NCI-H2227 treated with DMSO at 0.1 percent for 48 hours (cell line): ENCODE measurements around the gene HSPA1A.
"Not testable (repeated sequence)": the region's sequence is repeated elsewhere in the genome, so short reads cannot be mapped to it uniquely, and the experiment has no call there.

Experiments used
- DNase-seq: peaks from one replicate; lab custom pipeline; 2025; lab: John Stamatoyannopoulos, UW

Gene HSPA1A

DNA sequence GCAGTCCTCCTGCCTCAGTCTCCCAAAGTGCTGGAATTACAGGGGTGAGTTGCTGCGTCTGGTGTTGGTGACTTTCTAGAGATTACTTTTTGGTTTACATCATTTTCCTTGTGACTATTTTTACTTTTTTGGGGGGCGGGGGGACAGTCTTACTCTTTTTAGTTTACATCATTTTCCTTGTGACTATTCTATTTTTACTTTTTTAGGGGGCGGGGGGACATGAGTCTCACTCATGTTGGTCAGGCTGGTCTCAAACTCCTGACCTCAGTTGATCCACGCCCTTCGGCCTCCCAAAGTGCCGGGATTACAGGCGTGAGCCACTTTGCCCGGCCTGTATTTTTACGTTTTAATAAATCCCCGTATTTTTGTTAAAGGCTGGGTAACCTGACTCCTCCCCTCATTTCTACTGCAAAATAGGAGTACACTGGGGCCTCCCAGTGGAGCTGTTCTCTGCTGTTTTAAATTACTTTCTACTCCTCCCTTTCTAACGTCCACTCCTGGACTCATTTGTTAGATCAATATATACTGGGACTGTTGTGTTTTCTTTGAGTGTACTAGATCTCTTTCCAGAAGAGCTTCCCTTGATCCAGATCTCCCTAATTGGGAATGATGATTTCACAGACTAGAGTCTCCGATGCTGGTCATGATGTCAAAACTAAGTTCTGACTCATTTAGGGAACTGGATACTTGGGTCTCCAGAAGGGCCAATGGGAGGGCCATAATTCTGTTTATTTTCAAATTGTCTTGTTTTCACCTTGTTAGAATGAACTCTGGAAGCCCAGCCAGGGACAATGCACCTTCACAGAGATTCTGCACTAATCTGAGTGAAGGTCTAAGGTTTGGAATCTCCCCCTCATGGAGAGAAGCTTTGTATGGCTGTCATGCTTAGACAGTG, 21.4 kb downstream of the HSPA1A start:
- DNase-seq = no peak

DNA sequence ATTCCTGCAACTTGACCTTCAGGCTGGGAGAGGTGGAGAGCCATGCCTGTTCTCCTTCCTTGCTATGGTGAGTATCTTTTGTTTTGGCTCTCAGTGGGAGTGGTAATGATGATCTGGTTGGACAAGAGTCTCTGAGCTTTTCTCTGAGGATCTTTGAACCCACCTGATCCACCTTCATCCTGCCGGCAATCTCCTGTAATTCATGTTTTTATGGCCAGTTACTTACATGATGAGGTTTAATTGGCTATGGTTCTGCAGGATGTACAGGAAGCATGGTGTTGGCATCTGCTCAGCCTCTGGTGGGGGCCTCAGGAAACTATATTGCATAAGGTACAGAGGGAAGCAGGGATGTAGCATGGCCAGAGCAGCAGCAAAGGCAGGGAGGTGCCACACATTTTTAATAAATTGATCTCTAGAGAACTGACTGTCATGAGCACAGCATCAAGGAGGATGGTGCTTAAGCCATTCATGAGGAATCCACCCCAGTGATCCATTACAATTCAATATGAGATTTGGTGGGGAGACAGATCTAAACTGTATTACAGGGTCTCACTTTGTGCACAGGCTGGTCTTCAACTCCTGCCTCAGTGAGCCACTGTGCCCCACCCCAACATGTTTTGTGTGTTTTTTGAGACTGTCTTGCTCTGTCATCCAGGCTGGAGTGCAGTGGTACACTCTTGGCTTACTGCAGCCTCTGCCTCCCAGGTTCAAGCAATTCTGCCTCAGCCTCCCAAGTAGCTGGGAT, 22.2 kb downstream of the HSPA1A start:
- no peak for DNase-seq

DNA sequence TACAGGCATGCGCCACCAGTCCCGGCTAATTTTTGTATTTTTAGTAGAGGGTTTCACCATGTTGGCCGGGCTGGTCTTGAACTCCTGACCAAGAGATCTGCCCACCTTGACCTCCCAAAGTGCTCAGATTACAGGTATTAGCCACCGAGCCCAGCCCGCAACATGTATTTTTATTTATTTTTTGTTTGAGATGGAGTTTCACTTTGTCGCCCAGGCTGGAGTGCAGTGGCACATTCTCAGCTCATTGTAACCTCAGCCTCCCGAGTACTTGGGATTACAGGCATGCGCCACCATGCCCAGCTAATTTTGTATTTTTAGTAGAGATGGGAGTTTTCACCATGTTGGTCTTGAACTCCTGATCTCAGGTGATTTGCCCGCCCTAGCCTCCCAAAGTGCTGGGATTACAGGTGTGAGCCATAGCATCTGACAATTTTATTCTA, 22.8 kb downstream of the HSPA1A start:
- not testable (repeated sequence) for DNase-seq

DNA sequence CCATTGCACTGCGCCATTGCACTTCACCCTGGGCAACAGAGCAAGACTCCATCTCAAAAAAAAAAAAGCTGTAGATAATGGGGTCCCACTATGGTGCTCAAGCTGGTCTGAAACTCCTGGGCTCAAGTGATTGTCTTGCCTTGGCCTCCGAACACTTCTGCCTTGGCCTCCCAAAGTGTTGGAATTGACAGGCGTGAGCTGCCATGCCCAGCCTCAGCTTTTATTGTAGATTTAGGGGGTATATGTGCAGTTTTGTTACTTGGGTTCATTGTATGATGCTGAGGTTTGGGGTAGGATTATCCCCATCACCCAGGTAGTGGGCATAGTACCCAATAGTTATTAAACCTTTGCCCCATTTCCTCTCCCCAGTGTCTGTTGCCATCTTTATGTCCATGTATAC, 23.6 kb downstream of the HSPA1A start:
- DNase-seq = no peak

DNA sequence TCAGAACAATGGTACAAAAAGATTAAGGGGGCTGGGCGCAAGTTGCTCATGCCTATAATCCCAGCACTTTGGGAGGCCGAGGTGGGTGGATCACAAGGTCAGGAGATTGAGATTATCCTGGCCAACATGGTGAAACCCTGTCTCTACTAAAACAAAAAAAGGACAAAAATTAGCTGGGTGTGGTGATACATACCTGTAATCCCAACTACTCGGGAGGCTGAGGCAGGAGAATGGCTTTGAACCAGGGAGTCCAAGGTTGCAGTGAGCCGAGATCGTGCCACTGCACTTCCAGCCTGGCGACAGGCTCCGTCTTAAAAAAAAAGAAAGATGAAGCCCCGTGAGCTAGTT, 24.4 kb downstream of the HSPA1A start:
- DNase-seq = not testable (repeated sequence)

DNA sequence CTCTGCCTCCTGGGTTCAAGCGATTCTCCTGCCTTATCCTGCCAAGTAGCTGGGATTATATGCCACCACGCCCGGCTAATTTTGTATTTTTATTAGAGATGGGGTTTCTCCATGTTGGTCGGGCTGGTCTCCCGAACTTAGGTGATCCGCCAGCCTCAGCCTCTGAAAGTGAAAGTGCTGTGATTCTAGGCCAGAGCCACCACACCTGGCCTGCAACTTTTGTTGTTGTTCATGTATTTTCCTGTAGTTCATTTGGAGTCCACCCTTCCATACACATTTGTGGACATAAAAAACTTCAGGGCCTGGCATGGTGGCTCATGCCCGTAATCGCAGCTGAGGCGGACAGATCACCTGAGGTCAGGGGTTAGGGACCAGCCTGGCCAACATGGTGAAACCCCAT, 26.7 kb downstream of the HSPA1A start:
- DNase-seq = no peak

DNA sequence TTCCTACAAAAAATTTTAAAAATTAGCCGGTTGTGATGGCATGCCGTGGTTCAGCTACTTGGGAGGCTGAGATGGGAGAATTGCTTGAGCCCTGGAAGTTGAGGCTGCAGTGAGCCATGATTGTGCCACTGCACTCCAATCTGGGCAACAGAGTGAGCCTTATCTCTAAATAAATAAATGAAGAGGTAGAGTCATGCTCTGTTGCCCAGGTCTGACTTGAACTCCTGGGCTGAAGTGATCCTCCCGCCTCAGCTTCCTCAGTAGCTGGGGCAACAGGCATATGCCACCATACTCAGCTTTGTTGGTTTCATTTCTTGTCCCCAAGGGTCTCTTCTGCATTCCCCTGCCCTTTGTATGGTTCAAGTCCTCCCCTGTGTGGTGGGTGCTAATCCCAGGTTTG, 29.2 kb downstream of the HSPA1A start:
- DNase-seq = no peak

DNA sequence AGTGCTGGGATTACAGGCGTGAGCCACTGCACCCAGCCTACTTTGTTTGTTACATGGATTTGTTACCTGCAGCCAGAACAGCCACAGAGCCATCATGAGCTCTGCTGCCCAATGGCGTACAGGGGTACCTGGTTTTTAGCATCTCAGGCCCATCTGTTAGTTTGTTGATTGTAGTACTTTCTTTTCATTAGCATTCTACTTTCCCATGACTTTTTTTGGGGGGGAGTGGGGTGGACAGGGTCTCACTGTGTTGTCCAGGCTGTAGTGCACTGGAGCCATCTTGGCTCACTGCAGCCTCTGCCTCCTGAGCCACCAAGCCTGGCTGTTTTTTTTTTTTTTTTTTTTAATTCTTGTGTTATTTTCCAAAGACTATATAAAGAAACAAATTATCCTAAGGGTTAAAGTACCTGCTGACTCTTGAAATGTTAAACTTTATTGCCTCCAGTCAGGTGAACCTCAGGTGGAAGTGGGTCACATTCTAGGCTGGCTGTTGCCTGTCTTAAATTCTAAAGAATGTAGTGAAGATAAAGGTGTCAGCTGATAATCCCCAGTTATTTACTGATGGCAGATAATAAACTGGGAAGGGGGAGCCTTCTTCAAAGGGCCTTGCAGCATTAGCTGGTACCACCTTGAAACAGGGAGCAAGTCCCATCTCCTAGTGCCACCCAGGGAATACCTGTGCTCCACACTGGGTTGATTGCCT, 32.1 kb downstream of the HSPA1A start:
- DNase-seq = no peak

DNA sequence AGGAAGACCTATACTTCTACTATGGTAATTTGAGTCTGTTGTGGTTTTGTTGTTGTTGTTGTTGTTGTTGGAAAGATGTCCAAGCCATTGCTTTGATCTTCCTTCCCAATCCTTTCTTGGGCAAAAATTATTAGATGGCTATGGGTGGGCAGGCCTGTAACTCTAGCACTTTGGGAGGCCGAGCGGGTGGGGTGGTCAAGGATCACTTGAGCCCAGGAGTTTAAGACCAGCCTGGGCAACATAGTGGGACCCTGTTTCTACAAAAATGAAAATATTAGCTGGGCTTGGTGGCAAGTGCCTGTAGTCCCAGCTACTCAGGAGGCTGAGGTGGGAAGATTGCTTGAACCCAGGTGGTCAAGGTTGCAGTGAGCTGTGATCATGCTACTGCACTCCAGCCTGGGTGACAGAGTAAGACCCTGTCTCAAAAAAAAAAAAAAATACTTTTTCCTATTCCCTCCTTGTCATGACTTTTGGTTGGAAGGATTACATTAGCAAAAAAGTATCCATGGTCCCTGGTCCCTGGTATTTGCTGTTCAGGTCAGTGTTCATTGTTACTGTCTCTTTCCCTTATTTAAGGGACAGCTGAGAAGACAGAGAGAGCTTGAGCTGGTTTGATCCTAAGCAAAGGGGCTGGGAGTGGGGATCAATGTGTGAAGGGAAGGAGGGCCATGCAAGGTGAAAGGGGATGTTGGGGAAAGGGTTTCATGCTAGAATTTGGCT, 35.6 kb downstream of the HSPA1A start:
- no peak for DNase-seq

DNA sequence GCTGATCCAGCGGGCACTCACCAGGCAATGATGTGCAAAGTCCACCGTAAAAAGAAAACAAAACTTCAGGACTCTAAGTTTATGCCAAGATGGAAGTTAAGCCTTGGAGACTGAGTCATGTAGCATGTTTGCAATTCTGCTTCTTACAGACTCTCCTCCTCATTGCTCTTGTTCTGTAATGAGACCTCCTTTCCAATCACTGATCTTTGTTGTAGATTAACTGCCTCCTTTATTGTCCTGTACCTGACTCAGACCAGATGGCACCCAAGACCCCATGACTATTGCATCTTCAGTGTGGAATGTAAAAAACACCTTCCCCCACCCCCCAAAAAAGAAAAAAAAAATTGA, 36.1 kb downstream of the HSPA1A start:
- no peak for DNase-seq

DNA sequence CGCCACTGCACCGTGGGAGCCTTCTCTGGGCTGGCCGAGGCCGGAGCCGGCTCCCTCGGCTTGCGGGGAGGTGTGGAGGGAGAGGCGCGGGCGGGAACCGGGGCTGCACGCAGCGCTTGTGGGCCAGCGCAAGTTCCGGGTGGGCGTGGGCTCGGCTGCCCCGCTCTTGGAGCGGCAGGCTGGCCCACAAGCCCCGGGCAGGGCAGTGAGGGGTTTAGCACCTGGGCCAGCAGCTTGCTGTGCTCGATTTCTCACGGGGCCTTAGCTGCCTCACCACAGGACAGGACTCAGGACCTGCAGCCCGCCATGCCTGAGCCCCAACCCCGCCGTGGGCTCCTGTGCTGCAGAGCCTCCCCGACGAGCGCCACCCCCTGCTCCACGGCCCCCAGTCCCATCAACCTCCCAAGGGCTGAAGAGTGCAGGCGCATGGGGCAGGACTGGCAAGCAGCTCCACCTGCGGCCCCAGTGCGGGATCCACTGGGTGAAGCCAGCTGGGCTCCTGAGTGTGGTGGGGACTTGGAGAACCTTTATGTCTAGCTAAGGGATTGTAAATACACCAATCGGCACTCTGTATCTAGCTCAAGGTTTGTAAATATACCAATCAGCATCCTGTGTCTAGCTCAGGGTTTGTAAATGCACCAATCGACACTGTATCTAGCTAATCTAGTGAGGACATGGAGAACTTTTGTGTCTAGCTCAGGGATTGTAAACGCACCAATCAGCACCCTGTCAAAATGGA, 36.8 kb downstream of the HSPA1A start:
- not testable (repeated sequence) for DNase-seq

DNA sequence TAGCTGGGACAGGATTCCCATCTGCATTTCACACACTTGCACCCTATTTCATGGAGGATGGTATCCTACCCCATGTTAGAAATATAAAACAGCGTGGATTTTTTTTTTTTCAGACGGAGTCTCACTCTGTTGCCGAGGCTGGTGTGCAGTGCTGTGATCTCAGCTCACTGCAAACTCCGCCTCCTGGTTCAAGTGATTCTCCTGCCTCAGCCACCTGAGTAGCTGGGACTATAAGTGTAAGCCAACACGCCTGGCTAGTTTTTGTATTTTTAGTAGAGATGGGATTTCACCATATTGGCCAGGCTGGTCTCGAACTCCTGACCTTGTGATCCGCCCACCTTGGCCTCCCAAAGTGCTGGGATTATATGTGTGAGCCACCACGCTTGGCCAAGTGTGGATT, 42.4 kb downstream of the HSPA1A start:
- DNase-seq = not testable (repeated sequence)

DNA sequence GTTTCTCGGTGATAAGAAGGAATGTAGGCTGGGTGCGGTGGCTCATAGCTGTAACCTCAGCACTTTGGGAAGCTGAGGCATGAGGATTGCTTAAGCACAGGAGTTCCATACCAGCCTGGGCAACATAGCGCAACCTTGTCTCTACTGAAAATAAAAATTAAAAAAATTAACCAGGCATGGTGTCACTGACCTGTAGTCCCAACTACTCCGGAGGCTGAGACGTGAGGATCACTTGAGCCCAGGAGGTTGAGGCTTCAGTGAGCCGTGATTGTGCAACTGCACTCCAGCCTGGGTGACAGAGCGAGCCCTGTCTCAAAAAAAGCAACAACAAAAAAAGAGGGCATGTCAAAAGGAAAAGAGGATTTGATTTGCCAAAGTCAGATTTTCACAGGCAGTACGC, 43.4 kb downstream of the HSPA1A start:
- no peak for DNase-seq

DNA sequence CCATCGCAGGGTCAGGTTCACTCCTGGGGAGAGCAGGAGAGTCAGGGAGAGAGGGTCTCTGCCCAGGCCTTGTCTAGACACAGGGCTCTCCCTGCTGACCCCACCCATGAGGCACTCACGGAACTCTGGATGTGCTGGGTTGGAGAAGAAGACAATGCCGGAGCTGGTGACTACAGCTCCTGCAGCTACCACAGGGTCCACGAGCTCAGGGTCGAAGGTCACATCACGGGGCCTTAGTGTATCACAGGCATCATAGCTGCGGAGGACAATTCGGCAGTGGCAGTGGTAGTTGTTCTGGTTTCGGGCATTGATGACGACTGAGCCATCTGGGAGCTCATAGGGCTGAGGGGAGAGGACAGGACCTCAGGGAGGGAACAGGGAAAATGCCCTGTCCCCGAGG, 44.6 kb downstream of the HSPA1A start:
- no peak for DNase-seq

DNA sequence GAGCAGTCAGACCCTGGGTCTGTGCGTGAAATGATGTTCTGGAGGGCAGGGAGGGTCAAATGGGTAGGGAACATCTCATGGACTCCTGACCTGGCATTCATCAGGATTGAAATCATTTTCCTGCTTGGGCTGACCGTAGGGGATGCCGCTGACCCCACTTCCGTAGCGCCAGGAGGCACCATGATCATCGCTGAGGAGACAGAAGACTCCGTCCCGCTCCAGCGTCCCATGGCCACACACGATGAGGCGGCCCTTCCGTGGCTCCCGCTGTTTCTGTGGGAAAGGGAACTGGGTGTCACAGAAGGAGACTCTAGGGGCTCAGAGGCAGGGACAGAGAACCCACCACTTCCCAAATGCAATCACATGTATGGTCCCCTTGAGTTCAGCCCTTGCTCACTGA, 45.0 kb downstream of the HSPA1A start:
- no peak for DNase-seq

DNA sequence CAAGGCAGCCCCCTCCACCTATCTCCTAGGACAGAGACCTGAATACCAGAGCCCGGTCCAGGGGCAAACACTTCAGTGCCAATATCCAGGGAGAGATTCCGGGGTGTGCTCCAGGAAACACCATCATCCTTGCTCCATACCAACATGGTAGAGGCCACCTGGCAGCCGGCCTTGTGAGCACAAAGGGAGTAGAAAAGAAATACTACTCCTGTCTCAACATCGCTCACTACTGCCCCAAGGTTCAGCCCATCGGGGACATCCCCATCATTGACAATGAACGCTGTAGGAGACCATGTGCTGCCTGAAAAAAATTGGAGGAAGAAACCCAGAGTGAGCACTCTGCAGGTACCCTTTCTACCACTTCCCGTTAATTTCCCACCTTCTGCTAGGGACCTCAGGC, 45.8 kb downstream of the HSPA1A start:
- DNase-seq = no peak

DNA sequence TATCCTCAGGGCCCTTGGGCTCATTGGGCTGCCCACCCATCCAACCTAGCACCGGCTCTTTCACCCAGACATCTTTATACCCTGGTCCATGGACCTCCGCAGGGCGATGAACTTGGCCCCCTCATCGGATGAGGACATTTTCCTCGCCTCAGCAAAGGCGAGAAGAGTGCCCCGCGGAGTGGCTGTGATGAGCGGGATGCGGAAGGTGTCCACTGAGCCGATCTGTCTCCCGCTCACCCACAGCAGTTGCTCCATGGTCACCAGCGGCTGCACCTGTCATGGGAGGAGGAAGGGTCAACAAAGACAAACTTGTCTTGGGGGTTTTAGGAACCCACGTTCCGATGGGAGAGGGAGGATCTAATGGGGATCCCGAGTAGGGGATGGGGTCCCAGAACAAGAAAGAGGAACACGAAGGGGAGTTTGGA, 46.6 kb downstream of the HSPA1A start:
- DNase-seq = no peak

DNA sequence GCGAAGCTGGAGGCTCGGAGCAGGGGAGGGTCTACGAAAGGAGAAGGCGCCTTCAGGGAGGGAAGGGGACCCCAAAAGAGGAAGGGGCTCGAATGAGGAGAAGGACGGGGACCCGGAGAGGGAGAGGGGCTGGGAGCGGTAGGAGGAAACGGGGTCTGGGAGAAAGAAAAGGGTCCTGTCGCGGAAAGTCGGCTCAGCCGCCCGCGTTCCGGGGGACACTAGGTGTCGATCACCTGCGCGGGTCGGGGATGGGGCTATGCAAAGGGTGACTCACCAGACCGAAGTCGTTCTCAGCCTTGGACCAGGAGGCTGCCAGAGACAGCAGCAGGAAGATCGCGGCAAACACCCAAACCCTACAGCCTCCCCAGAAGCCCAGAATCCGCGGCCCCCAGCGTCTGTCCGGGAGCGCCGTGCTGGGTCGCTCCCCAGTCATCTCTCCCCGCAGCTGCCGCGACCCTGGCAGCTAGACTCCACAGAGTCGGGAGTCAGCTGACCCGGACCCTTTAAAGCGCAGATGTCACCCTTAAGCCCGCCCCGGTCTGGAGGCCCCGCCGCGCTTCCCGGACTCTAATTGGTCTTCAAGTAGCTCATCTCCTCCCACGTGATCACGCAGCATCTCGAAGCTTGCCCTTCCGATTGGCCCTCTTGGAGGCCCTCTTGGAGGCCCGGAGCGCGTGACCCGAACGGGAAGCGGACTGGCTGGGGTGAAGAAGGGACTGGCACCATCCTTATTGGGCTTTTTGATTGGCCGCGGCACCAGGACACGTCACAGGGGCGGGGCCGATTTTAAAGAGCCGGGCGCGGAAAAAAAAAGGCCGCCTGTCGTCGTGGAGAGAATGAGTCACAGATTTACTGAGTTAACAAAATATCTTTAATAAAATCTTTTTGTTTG, 47.2 kb downstream of the HSPA1A start, which contains the start of gene NEU1:
Gene NEU1 (minus strand): TSS at position 478 of the 892 bp plus-strand sequence. CDS start 45 bp downstream, at position 433.
- DNase-seq = peak; percentile 98

DNA sequence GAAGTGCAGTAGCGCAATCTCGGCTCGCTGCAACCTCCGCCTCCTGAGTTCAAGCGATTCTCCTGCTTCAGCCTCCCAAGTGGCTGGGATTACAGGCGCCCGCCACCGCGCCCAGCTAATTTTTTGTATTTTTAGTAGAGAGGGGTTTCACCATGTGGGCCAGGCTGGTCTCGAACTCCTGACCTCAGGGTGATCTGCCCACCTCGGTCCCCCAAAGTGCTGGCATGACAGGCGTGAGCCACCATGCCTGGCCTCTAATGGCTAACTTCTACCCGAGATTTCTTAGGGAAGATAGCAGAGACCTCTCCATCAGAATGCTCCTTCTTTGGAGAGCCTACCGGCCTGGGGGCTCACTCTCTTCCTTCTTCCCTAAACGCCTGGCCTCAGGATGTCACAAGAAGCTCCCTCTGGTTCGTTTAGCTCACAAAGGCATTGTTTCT, 48.8 kb downstream of the HSPA1A start:
- DNase-seq = not testable (repeated sequence)

DNA sequence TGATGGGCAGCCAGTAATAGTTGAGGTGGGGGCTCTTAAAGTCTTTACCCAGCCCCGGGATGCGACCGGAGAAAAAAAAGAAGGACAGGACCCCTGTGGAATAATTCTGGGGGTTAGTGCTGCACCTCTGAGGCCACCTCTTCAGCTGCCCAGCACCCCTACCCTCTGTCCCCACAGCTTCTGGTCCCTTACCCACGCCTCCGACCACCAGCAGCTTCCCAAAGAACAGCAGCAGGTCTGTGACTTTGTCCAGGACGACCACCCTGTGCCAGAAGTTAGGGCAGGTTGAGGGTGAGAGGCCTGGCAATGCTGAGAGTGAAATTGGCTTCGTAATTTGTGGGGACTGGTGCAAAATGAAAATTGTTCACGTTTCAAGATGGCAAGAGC, 49.5 kb downstream of the HSPA1A start:
- no peak for DNase-seq
